Astrocyte of the spinal cord (primary cell): Measurements from ENCODE around the gene AFG1L.

Experiments used
- DNase-seq: peaks from one replicate; pipeline ENCODE4 v3.0.0; 2011; ENCODE audit warnings: low read depth, low spot score
- H3K4me3 ChIP-seq: 2 replicates; pipeline ENCODE4 v1.5.1; 2011; ENCODE audit warnings: low read depth, mild to moderate bottlenecking, low read length, moderate library complexity
- in situ Hi-C: cut with HindIII; loops from 2 replicates; pipeline ENCODE4 v1.10.0; 2017; ENCODE audit warnings: low sequenced_read_pairs
- TF ChIP-seq, protein P1 (sequence below): IDR thresholded peaks from 2 replicates; pipeline ENCODE4 v1.5.1; 2012; ENCODE audit warnings: low read depth, mild to moderate bottlenecking, low read length, inconsistent platforms

Gene AFG1L

DNA sequence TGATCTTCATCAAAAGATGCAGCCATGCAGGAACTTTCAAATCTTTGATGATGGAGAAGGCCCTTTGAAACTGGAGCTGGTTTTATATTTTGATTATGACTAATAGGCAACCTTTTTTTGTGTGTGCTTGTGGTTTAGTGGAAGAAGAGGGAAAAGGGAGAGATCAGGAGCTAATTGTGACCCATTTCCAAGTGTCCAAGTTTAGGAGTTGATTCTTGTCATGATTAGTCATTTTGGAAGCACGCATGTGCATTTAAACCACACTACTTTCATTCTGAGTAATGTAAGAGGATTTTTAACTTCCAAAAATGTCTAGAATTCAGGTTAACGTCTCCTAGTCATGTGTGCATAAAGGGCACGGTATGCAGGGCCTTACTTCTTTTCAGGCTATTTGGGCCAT, 269.3 kb downstream of the AFG1L start:
- DNase-seq = peak; percentile 95
- in situ Hi-C loops = no loop called here
- H3K4me3 ChIP-seq = no peak overlapping the region
- TF ChIP-seq, protein P1, sequence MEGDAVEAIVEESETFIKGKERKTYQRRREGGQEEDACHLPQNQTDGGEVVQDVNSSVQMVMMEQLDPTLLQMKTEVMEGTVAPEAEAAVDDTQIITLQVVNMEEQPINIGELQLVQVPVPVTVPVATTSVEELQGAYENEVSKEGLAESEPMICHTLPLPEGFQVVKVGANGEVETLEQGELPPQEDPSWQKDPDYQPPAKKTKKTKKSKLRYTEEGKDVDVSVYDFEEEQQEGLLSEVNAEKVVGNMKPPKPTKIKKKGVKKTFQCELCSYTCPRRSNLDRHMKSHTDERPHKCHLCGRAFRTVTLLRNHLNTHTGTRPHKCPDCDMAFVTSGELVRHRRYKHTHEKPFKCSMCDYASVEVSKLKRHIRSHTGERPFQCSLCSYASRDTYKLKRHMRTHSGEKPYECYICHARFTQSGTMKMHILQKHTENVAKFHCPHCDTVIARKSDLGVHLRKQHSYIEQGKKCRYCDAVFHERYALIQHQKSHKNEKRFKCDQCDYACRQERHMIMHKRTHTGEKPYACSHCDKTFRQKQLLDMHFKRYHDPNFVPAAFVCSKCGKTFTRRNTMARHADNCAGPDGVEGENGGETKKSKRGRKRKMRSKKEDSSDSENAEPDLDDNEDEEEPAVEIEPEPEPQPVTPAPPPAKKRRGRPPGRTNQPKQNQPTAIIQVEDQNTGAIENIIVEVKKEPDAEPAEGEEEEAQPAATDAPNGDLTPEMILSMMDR = no peak

DNA sequence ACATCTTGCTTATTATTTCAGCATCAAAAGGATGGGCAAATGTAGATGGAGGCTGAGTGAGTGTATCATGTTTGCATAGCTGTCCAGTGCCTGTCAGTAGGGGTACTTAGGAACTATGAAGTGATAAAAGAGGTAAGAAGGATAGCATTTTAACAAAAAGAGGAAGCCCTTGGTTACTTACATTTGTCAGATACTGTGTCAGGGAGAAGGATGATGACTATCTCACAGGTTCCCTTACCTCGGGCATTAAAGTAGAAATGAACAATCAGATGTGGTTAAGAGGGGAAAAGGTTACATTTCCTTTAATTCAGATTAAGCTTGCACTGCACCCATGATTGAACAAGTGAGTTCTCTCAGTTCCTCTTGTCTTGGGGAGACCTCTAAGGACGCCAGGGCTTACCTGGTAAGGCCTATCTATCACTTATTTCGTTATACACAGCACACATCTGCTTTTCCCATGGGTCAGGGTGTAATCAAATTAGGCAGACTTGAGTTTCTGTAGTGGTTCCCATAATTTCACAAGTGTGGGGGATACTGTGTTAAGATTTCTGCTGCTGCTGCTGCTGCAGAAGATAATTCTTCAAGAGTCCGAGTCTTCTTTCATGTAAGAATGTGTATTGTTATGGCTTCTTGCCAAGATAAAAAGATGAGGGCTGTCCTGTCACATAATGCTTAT, 270.4 kb downstream of the AFG1L start:
- in situ Hi-C loops = no loop called here
- DNase-seq = peak; percentile 34
- TF ChIP-seq, protein P1 = no peak
- H3K4me3 ChIP-seq = no peak overlapping the region

- H3K4me3 ChIP-seq = no peak overlapping the region
- TF ChIP-seq, protein P1 = peak; percentile 3
- peak; percentile 46 for DNase-seq
- in situ Hi-C loops = no loop called here
Observed at GRCh38 chr6:108565893-108566292, 271.0 kb downstream of the AFG1L start.

DNA sequence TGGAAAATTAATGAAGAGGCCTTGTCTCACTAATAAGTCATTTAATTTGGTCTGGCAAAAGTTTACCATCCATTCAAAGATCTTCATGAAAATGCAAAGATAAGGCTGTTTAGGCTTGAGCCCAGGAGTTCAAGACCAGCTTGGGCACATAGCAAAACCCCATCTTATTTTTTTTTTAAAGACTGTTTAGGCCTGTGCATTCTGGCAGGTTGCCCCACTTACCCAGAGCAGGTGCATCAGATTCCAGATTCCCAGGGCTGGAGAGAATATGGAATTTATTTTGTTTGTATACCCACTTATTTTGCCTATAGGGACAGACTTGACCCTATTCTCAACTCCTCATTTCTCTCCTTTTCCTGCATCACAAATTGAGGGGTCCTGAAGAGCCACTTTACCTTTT, 271.6 kb downstream of the AFG1L start:
- in situ Hi-C loops = no loop called here
- TF ChIP-seq, protein P1 = no peak
- no peak overlapping the region for H3K4me3 ChIP-seq
- DNase-seq = no peak

DNA sequence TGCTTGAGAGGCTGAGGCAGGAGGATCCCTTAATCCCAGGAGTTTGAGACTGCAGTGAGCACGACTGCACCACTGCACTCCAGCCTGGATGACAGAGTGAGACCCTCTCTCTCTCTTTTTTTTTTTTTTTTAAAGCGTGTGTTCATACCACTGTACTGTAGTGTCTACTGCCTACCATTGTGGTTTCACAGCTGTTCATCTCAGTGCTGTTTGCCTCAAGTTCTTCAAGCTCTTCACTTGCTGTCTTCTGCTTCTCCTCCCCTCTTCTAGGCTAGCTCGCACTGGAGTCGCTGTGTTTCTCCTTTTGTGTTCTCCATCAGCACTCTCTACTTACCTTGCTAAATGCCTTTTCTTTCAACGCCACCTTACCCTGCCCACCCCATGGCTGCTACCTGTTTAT, 273.2 kb downstream of the AFG1L start:
- TF ChIP-seq, protein P1 = no peak
- DNase-seq = no peak
- no peak overlapping the region for H3K4me3 ChIP-seq
- in situ Hi-C loops = no loop called here

- TF ChIP-seq, protein P1 = no peak
- H3K4me3 ChIP-seq = no peak overlapping the region
- no peak for DNase-seq
- in situ Hi-C loops = no loop called here
Observed at GRCh38 chr6:108568551-108569305, 273.9 kb downstream of the AFG1L start.
